Mesothelial cell of epicardium (in vitro differentiated cells): ENCODE measurements around the gene TMEM82. TPM values are rescaled to one million over a fixed set of nuclear protein-coding genes. Genes with fewer than 3 reads are reported as not detected.

Experiments used
- DNase-seq, 2 experiments: peaks; one replicate each; pipeline ENCODE4 v3.0.0; 2021; ENCODE audit warnings: low spot score in 2 of 2; ENCODE audit not compliant: unreplicated experiment in 2 of 2
- H3K27ac Mint-ChIP-seq: 2 replicates; pipeline ENCODE4 v1.8.0; 2021; ENCODE audit warnings: mixed read lengths
- H3K27me3 Mint-ChIP-seq: 2 replicates; pipeline ENCODE4 v1.8.0; 2021; ENCODE audit warnings: low read depth, mixed read lengths
- H3K36me3 Mint-ChIP-seq: 2 replicates; pipeline ENCODE4 v1.8.0; 2021; ENCODE audit warnings: mixed read lengths
- H3K4me1 Mint-ChIP-seq: 2 replicates; pipeline ENCODE4 v1.8.0; 2021; ENCODE audit warnings: mixed read lengths
- H3K4me3 Mint-ChIP-seq: 2 replicates; pipeline ENCODE4 v1.8.0; 2021; ENCODE audit warnings: mild to moderate bottlenecking, moderate library complexity, mixed read lengths
- H3K9me3 Mint-ChIP-seq: 2 replicates; pipeline ENCODE4 v1.8.0; 2021; ENCODE audit warnings: mixed read lengths
- total RNA-seq: library from RNA; stranded (reverse); gene quantifications from 3 replicates; pipeline ENCODE4 v1.2.1, GENCODE V29; 2021
- TF ChIP-seq, protein P1 (sequence below): fragments of 200-600 bp; sonication (generic); IDR thresholded peaks from one replicate; pipeline ENCODE4 v1.5.0; 2021; ENCODE audit warnings: antibody characterized with exemption; ENCODE audit not compliant: unreplicated experiment

TMEM82 gene
- total RNA-seq, 1 donor from 2014 or later = not detected

DNA sequence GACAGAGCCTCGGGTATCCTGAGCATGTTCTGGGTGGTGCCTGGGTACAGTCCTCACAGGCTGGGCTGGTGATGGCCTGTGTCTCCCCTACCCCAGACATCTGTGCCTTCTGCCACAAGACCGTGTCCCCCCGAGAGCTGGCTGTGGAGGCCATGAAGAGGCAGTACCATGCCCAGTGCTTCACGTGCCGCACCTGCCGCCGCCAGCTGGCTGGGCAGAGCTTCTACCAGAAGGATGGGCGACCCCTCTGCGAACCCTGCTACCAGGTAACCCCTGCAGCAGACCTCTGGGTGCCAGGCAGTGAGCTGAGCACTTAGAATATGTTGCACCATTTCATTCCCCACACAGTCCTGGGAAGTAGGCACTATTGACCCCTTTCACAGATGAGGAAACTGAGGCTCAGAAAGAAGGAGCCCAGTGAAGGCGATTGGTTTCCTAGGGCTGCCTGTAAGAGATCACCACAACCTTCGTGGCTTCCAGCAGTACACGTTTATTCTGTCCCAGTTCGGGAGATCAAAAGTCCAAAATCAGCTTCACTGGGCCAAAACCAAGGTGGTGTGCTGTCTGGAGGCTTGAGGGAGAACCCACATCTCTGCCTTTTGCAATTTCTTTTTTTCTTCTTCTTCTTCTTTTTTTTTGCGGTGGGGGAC lies 28.1 kb downstream of the TMEM82 start:
- peaks cover 41% of the 10 kb centered on the region for H3K36me3 Mint-ChIP-seq
- no peaks in the 10 kb centered on the region for H3K4me1 Mint-ChIP-seq
- DNase-seq = no peak
- TF ChIP-seq, protein P1, sequence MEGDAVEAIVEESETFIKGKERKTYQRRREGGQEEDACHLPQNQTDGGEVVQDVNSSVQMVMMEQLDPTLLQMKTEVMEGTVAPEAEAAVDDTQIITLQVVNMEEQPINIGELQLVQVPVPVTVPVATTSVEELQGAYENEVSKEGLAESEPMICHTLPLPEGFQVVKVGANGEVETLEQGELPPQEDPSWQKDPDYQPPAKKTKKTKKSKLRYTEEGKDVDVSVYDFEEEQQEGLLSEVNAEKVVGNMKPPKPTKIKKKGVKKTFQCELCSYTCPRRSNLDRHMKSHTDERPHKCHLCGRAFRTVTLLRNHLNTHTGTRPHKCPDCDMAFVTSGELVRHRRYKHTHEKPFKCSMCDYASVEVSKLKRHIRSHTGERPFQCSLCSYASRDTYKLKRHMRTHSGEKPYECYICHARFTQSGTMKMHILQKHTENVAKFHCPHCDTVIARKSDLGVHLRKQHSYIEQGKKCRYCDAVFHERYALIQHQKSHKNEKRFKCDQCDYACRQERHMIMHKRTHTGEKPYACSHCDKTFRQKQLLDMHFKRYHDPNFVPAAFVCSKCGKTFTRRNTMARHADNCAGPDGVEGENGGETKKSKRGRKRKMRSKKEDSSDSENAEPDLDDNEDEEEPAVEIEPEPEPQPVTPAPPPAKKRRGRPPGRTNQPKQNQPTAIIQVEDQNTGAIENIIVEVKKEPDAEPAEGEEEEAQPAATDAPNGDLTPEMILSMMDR = no peak
- H3K27me3 Mint-ChIP-seq = no peaks in the 10 kb centered on the region
- H3K9me3 Mint-ChIP-seq = no peaks in the 10 kb centered on the region
- H3K4me3 Mint-ChIP-seq = no peak overlapping the region
- H3K27ac Mint-ChIP-seq = no peak overlapping the region

DNA sequence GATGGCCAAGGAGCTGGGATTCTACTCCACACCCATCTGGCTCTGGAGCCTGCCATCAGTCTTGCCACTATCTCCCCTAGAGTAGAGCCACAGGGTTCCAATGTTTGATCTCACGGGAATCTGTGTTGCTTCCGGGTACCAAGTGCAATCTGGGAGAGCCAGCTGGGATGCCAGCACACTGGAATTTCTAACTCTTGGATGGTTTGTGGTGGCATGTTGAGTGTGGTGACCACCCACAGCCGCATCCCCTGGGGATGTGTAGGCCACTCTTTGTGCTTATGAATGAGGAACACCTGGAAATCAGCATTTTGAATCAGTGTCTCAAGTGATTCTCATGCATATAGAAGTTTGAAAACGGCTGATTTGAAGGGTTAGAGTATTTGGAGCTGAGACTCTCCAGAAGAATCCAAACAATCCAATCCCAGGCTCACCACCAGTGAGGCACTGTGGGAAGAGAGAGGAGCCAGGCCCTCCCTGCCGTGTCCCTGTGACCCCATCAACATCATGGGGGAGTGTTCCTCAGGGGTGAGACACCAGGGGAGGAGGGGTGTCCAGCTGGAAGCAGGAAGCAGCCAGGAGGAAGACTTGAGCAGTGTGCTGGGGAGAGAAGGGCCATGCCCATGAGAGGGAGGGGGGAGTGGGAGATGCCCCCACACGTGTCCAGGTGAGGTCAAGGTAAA lies 29.7 kb downstream of the TMEM82 start:
- no peak overlapping the region for H3K4me3 Mint-ChIP-seq
- H3K4me1 Mint-ChIP-seq = no peaks in the 10 kb centered on the region
- H3K27ac Mint-ChIP-seq = peak overlapping the region; percentile 6
- H3K36me3 Mint-ChIP-seq = peaks cover 44% of the 10 kb centered on the region
- H3K9me3 Mint-ChIP-seq = no peaks in the 10 kb centered on the region
- TF ChIP-seq, protein P1 = no peak
- DNase-seq = no peak
- no peaks in the 10 kb centered on the region for H3K27me3 Mint-ChIP-seq

DNA sequence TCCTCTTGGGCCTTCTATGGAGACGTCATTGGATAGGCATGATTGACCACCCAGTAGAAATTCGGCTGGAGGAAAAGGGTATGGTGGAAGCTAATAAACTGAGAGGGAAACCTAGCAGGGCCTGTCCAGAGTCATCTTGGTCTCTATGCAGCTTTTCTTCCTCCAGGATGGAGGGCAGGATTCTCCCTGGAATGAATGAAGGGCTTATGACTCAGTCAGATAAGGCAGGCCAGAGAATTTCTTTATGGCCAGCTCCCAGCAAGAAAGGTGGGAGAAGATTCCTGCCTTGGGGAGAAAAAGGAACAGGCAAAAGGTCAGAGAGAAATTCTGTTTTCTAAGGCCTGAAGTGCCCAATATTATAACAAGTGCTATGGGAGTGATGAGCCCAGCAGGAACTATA lies 33.4 kb downstream of the TMEM82 start:
- H3K36me3 Mint-ChIP-seq = peaks cover 57% of the 10 kb centered on the region
- H3K27ac Mint-ChIP-seq = no peak overlapping the region
- H3K4me3 Mint-ChIP-seq = no peak overlapping the region
- H3K27me3 Mint-ChIP-seq = no peaks in the 10 kb centered on the region
- DNase-seq = no peak
- no peaks in the 10 kb centered on the region for H3K9me3 Mint-ChIP-seq
- TF ChIP-seq, protein P1 = no peak
- H3K4me1 Mint-ChIP-seq = no peaks in the 10 kb centered on the region

DNA sequence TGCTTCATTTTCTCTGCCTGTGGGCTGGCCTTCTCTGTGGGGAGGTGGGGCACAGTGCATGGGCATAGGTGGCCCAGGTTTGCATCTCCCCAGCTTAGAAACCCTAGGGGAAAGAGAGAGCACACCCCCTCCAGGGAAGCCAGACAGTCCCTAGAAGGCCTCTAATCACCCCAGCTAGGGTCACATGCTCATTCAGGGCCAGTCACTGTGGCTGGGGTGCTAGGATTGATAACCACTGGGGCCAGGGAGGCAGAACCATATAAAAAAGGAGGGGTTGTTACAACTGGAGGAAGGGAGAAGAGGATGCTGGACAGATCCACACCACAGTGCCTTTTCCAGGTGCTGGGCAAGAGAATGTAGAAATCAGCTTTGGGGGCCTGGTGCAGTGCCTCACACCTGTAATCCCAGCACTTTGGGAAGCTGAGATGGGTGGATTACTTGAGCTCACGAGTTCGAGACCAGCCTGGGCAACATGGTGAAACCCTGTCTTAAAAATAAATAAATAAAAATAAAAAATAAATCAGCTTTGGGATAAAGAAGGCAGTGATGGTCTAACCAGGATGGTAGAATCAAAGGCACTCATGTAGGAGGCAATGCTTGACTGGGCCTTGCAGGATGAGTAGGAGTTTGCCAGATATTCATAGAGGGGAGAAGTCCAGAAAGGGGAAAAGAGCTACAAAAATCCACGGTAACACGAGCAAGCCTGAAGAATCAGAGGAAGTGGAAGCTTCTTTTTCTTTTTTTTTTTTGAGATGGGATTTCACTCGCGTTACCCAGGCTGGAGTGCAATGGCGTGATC lies 35.8 kb downstream of the TMEM82 start:
- no peak overlapping the region for H3K27ac Mint-ChIP-seq
- DNase-seq = no peak
- peaks cover 50% of the 10 kb centered on the region for H3K36me3 Mint-ChIP-seq
- no peaks in the 10 kb centered on the region for H3K27me3 Mint-ChIP-seq
- H3K9me3 Mint-ChIP-seq = no peaks in the 10 kb centered on the region
- TF ChIP-seq, protein P1 = no peak
- no peaks in the 10 kb centered on the region for H3K4me1 Mint-ChIP-seq
- H3K4me3 Mint-ChIP-seq = no peak overlapping the region

DNA sequence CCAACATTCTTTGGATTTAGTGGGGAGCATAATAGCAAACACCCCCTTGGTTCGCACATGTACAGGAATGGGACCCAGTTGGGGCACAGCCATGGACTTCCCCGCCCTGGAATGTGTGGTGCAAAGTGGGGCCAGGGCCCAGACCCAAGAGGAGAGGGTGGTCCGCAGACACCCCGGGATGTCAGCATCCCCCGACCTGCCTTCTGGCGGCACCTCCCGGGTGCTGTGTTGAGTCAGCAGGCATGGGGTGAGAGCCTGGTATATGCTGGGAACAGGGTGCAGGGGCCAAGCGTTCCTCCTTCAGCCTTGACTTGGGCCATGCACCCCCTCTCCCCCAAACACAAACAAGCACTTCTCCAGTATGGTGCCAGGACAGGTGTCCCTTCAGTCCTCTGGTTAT lies 43.4 kb downstream of the TMEM82 start:
- TF ChIP-seq, protein P1 = no peak
- H3K27me3 Mint-ChIP-seq = no peaks in the 10 kb centered on the region
- no peak overlapping the region for H3K4me3 Mint-ChIP-seq
- peaks cover 16% of the 10 kb centered on the region for H3K36me3 Mint-ChIP-seq
- no peak for DNase-seq
- no peaks in the 10 kb centered on the region for H3K9me3 Mint-ChIP-seq
- no peak overlapping the region for H3K27ac Mint-ChIP-seq
- peaks cover 2% of the 10 kb centered on the region for H3K4me1 Mint-ChIP-seq
